IMR-90 (cell line): ENCODE data around the gene GCK. TPM values are rescaled to one million over a fixed set of nuclear protein-coding genes. Genes with fewer than 3 reads are reported as not detected.

Experiments used
- ATAC-seq: fragments of 200-7000 bp; cut with Tn5 transposase; 2 replicates; pipeline ENCODE4 v1.9.1; 2020; ENCODE audit warnings: low read depth, mild to moderate bottlenecking, moderate library complexity
- BruUV-seq: library from RNA; stranded (reverse); fragments of 400-500 nt; replicated peaks from 2 replicates; lab custom pipeline; 2021; lab: Mats Ljungman, UMichigan
- CTCF ChIA-PET: fragments of 300-600 bp; formaldehyde crosslinking; extraction: SDS; loops from one replicate; lab custom pipeline; 2021; ENCODE audit warnings: antibody characterized with exemption; lab: Yijun Ruan, JAX
- POLR2A ChIA-PET: fragments of 300-600 bp; sonication (Branson Sonifier 250); formaldehyde crosslinking; loops from one replicate; lab custom pipeline; 2022; ENCODE audit warnings: antibody characterized with exemption; ENCODE audit not compliant: unreplicated experiment; lab: Charles Lee
- DNase-seq: peaks from one replicate; pipeline ENCODE4 v3.0.0; 2013
- H2AFZ ChIP-seq: replicated peaks from 2 replicates; pipeline ENCODE3; 2013; ENCODE audit warnings: low read length, mild to moderate bottlenecking; ENCODE audit not compliant: poor library complexity
- H2AK5ac ChIP-seq: 2 replicates; pipeline ENCODE4 v1.6.1; 2013; ENCODE audit warnings: low read depth, low read length, inconsistent platforms
- H2AK9ac ChIP-seq: replicated peaks from 2 replicates; pipeline ENCODE3; 2013; ENCODE audit warnings: mild to moderate bottlenecking, low read depth, low read length, moderate library complexity; ENCODE audit not compliant: poor library complexity
- H2BK120ac ChIP-seq: 2 replicates; pipeline ENCODE4 v1.6.1; 2013; ENCODE audit warnings: low read depth, low read length, inconsistent platforms
- H2BK15ac ChIP-seq: 3 replicates; pipeline ENCODE4 v1.6.1; 2013; ENCODE audit warnings: low read depth, low read length, inconsistent platforms
- H2BK20ac ChIP-seq: 2 replicates; pipeline ENCODE4 v1.6.1; 2013; ENCODE audit warnings: low read depth, mild to moderate bottlenecking, inconsistent platforms, low read length, moderate library complexity
- H2BK5ac ChIP-seq: 2 replicates; pipeline ENCODE4 v1.6.1; 2013; ENCODE audit warnings: mild to moderate bottlenecking, low read depth, low read length, inconsistent platforms; ENCODE audit not compliant: poor library complexity, severe bottlenecking
- H3K14ac ChIP-seq: replicated peaks from 2 replicates; pipeline ENCODE4 v1.6.1; 2013; ENCODE audit warnings: low read depth, low read length, inconsistent platforms
- H3K18ac ChIP-seq: 2 replicates; pipeline ENCODE4 v1.6.1; 2013; ENCODE audit warnings: low read depth, low read length, control low read depth
- H3K23ac ChIP-seq: 2 replicates; pipeline ENCODE4 v1.6.1; 2013; ENCODE audit warnings: low read depth, low read length, inconsistent platforms
- H3K27ac ChIP-seq: 2 replicates; pipeline ENCODE4 v1.5.1; 2013; ENCODE audit warnings: mild to moderate bottlenecking, control low read depth, low read length; ENCODE audit not compliant: insufficient read depth
- H3K27me3 ChIP-seq: 2 replicates; pipeline ENCODE4 v1.6.1; 2013; ENCODE audit warnings: low read length; ENCODE audit not compliant: control insufficient read depth, insufficient read depth
- H3K36me3 ChIP-seq: 2 replicates; pipeline ENCODE4 v1.6.1; 2013; ENCODE audit warnings: low read length, mixed read lengths; ENCODE audit not compliant: control insufficient read depth, insufficient read depth
- H3K4ac ChIP-seq: 2 replicates; pipeline ENCODE4 v1.6.1; 2013; ENCODE audit warnings: low read depth, low read length, inconsistent platforms
- H3K4me1 ChIP-seq: 2 replicates; pipeline ENCODE4 v1.6.1; 2013; ENCODE audit warnings: low read length, mixed read lengths; ENCODE audit not compliant: control insufficient read depth, insufficient read depth
- H3K4me2 ChIP-seq: 2 replicates; pipeline ENCODE4 v1.6.1; 2013; ENCODE audit warnings: low read depth, mild to moderate bottlenecking, control low read depth, low read length, moderate library complexity
- H3K4me3 ChIP-seq: 2 replicates; pipeline ENCODE4 v1.5.1; 2013; ENCODE audit warnings: low read depth, mild to moderate bottlenecking, control low read depth, low read length, moderate library complexity; ENCODE audit not compliant: insufficient read depth
- H3K56ac ChIP-seq: 2 replicates; pipeline ENCODE4 v1.6.1; 2013; ENCODE audit warnings: low read length, inconsistent platforms; ENCODE audit not compliant: insufficient read depth; ENCODE audit errors: extremely low read depth
- H3K79me1 ChIP-seq, 2 experiments: 2 replicates each; pipeline ENCODE4 v1.6.1; 2013; ENCODE audit warnings: low read length in 2 of 2, inconsistent platforms in 1 of 2, low read depth in 1 of 2
- H3K9ac ChIP-seq: 2 replicates; pipeline ENCODE4 v1.6.1; 2013; ENCODE audit warnings: low read depth, low read length, control low read depth
- H3K9me1 ChIP-seq: 2 replicates; pipeline ENCODE4 v1.6.1; 2013; ENCODE audit warnings: low read length, inconsistent platforms; ENCODE audit not compliant: insufficient read depth
- H3K9me3 ChIP-seq: 2 replicates; pipeline ENCODE4 v1.6.1; 2013; ENCODE audit warnings: low read length; ENCODE audit not compliant: control insufficient read depth, insufficient read depth
- H4K20me1 ChIP-seq: 2 replicates; pipeline ENCODE4 v1.6.1; 2013; ENCODE audit warnings: low read length, inconsistent platforms; ENCODE audit not compliant: insufficient read depth
- H4K5ac ChIP-seq: 2 replicates; pipeline ENCODE4 v1.6.1; 2013; ENCODE audit warnings: mild to moderate bottlenecking, low read depth, low read length, control low read depth
- H4K8ac ChIP-seq, 2 experiments: 2 replicates each; pipeline ENCODE4 v1.6.1; 2013; ENCODE audit warnings: low read depth in 2 of 2, low read length in 2 of 2, control low read depth in 1 of 2, inconsistent platforms in 1 of 2
- H4K91ac ChIP-seq: 2 replicates; pipeline ENCODE4 v1.6.1; 2013; ENCODE audit warnings: low read depth, low read length, inconsistent platforms; ENCODE audit not compliant: insufficient read depth
- BHLHE40 ChIP-seq: fragments of 150-350 bp; IDR thresholded peaks from 2 replicates; pipeline ENCODE4 v1.6.1; 2016; ENCODE audit warnings: mild to moderate bottlenecking, low read depth, low read length
- CEBPB ChIP-seq: IDR thresholded peaks from 2 replicates; pipeline ENCODE4 v1.6.1; 2012; ENCODE audit warnings: low read depth, low read length, improper control_type of control experiment
- CHD1 ChIP-seq: IDR thresholded peaks from 2 replicates; pipeline ENCODE4 v1.6.1; 2012; ENCODE audit warnings: low read depth, low read length, improper control_type of control experiment
- CTCF ChIP-seq: conservative IDR thresholded peaks from 2 replicates; pipeline ENCODE4 v1.5.1; 2012; ENCODE audit warnings: mild to moderate bottlenecking, low read depth, low read length, improper control_type of control experiment
- ELK1 ChIP-seq: fragments of 150-350 bp; IDR thresholded peaks from 2 replicates; pipeline ENCODE4 v1.6.1; 2016; ENCODE audit warnings: low read depth, mild to moderate bottlenecking, low read length, moderate library complexity, borderline replicate concordance
- FOS ChIP-seq: fragments of 150-350 bp; IDR thresholded peaks from 2 replicates; pipeline ENCODE4 v1.6.1; 2016; ENCODE audit warnings: low read depth, low read length
- MAFK ChIP-seq: IDR thresholded peaks from 2 replicates; pipeline ENCODE4 v1.6.1; 2012; ENCODE audit warnings: low read depth, low read length, improper control_type of control experiment
- MAZ ChIP-seq: IDR thresholded peaks from 2 replicates; pipeline ENCODE4 v1.6.1; 2012; ENCODE audit warnings: low read depth, mild to moderate bottlenecking, low read length, improper control_type of control experiment, moderate library complexity, borderline replicate concordance
- MXI1 ChIP-seq: IDR thresholded peaks from 2 replicates; pipeline ENCODE4 v1.6.1; 2012; ENCODE audit warnings: low read depth, mild to moderate bottlenecking, low read length, moderate library complexity, borderline replicate concordance
- NFE2L2 ChIP-seq: fragments of 150-350 bp; IDR thresholded peaks from 2 replicates; pipeline ENCODE4 v1.6.1; 2016; ENCODE audit warnings: low read depth, mild to moderate bottlenecking, low read length
- POLR2A ChIP-seq: IDR thresholded peaks from 2 replicates; pipeline ENCODE4 v1.6.1; 2012; ENCODE audit warnings: mild to moderate bottlenecking, low read depth, low read length
- RAD21 ChIP-seq: IDR thresholded peaks from 2 replicates; pipeline ENCODE4 v1.6.1; 2012; ENCODE audit warnings: low read length, improper control_type of control experiment
- RCOR1 ChIP-seq: IDR thresholded peaks from 2 replicates; pipeline ENCODE4 v1.6.1; 2012; ENCODE audit warnings: mild to moderate bottlenecking, low read length, improper control_type of control experiment; ENCODE audit not compliant: insufficient replicate concordance
- RFX5 ChIP-seq: IDR thresholded peaks from 2 replicates; pipeline ENCODE4 v1.8.0; 2012; ENCODE audit warnings: low read depth, mild to moderate bottlenecking, low read length, moderate library complexity
- SMC3 ChIP-seq: fragments of 150-350 bp; IDR thresholded peaks from 2 replicates; pipeline ENCODE4 v1.6.1; 2016; ENCODE audit warnings: low read depth, mild to moderate bottlenecking, antibody characterized with exemption, low read length, moderate library complexity
- USF2 ChIP-seq: fragments of 150-350 bp; IDR thresholded peaks from 2 replicates; pipeline ENCODE4 v1.6.1; 2017; ENCODE audit warnings: mild to moderate bottlenecking, antibody characterized with exemption, low read length, low read depth
- WGBS, 2 experiments: methylation state at CpG; one replicate each; pipeline versions ENCODE4 v1.1.5 to v1.1.7; 2013; ENCODE audit warnings: missing lambda C conversion rate in 2 of 2; ENCODE audit not compliant: insufficient read length in 1 of 2; ENCODE audit errors: extremely low coverage in 2 of 2; 5-methylcytosine and 5-hydroxymethylcytosine counted together
- dilution Hi-C: fragments of 300-500 bp; cut with HindIII; formaldehyde crosslinking; loops from one replicate; pipeline ENCODE4 v1.14.3; 2018; ENCODE audit warnings: low sequenced_read_pairs; ENCODE audit not compliant: unreplicated experiment
- in situ Hi-C: fragments of 300-500 bp; cut with MboI; formaldehyde crosslinking; loops from 3 replicates; pipeline ENCODE4 v1.14.3; 2019; ENCODE audit warnings: low sequenced_read_pairs, inconsistent platforms, mixed read lengths
- intact Hi-C: fragments of 100-400 bp; cut with micrococcal nuclease; formaldehyde crosslinking; loops from 2 replicates; pipeline ENCODE4 v1.10.0; 2022
- polyA plus RNA-seq, 3 experiments: library from polyadenylated mRNA; depleted of rRNA; stranded (reverse); fragments of >200 nt; gene quantifications; 2 replicates each; pipeline ENCODE4 v1.2.3, GENCODE V29; 2012; ENCODE audit warnings: low replicate concordance in 1 of 3
- total RNA-seq: library from RNA; depleted of rRNA; stranded (reverse); fragments of >200 nt; gene quantifications from 2 replicates; pipeline ENCODE4 v1.2.3, GENCODE V29; 2012

GCK gene
- total and polyA plus RNA-seq, 2 of the 4 experiments (the other 2 are of a cell fraction), result 0.14 to 0.18 TPM

- H2BK20ac ChIP-seq, result no peak overlapping the region
- no peak overlapping the region for H3K18ac ChIP-seq
- H3K14ac ChIP-seq, result no peak overlapping the region
- no peak overlapping the region for H2BK120ac ChIP-seq
- H3K79me1 ChIP-seq, result no peaks in the 10 kb centered on the region
- TF ChIP-seq NFE2L2, result no peak
- TF ChIP-seq FOS, result no peak
- TF ChIP-seq USF2, result no peak
- no peak for TF ChIP-seq SMC3
- no peak for TF ChIP-seq MAZ
- TF ChIP-seq RAD21, result no peak
- TF ChIP-seq MXI1, result no peak
- no peak for TF ChIP-seq RCOR1
- no peak for TF ChIP-seq RFX5
- no peak for TF ChIP-seq POLR2A
- TF ChIP-seq CEBPB, result no peak
- TF ChIP-seq ELK1, result no peak
- no peak for TF ChIP-seq CHD1
- no peak for TF ChIP-seq BHLHE40
- no peak for TF ChIP-seq CTCF
- no peak for TF ChIP-seq MAFK
- BruUV-seq, result no TSS peak
- H3K4me2 ChIP-seq, result no peak overlapping the region
- H3K9me1 ChIP-seq, result peaks cover 1% of the 10 kb centered on the region; the same call in 1 of the 2 replicates
- no peak overlapping the region for H3K23ac ChIP-seq
- no peak overlapping the region for H3K27ac ChIP-seq
- DNase-seq (no peak), ATAC-seq (no peak)
- peaks cover 3% of the 10 kb centered on the region; the same call in 1 of the 2 replicates for H3K27me3 ChIP-seq
- peaks cover 8% of the 10 kb centered on the region for H3K4me1 ChIP-seq
- ChIA-PET CTCF (no interaction called here), POLR2A (interaction anchor here (0.6 kb wide), 1 partner anchor 165 kb away, joined by 3 read pairs; no protein-coding TSS in a partner anchor)
- no peak overlapping the region for H4K8ac ChIP-seq
- no peak overlapping the region for H2AFZ ChIP-seq
- H3K4ac ChIP-seq, result no peak overlapping the region
- no peak overlapping the region for H3K9ac ChIP-seq
- H2AK5ac ChIP-seq, result no peak overlapping the region
- no peak overlapping the region for H2BK5ac ChIP-seq
- dilution Hi-C loops (no loop called here), intact Hi-C loops (no loop called here), in situ Hi-C loops (no loop called here)
- H3K36me3 ChIP-seq, result no peaks in the 10 kb centered on the region
- H3K4me3 ChIP-seq, result no peak overlapping the region
- no peaks in the 10 kb centered on the region for H3K9me3 ChIP-seq
- no peak overlapping the region for H3K56ac ChIP-seq
- no CpG with 5 or more reads among the region's 5 CpGs for WGBS, 2 experiments
- H4K5ac ChIP-seq, result no peak overlapping the region
- H4K91ac ChIP-seq, result no peak overlapping the region
- H2BK15ac ChIP-seq, result no peak overlapping the region
- no peak overlapping the region for H2AK9ac ChIP-seq
- H4K20me1 ChIP-seq, result no peaks in the 10 kb centered on the region
Observed at GRCh38 chr7:44136731-44137130, 52.5 kb downstream of the GCK start.
